Mesendoderm (in vitro differentiated cells): ENCODE results near the gene AGAP3.

Source experiments
- DNase-seq: peaks from one replicate; pipeline ENCODE4 v3.0.0; 2013
- H2AK5ac ChIP-seq: 2 replicates; pipeline ENCODE4 v1.6.1; 2013; ENCODE audit warnings: low read length, inconsistent platforms
- H2BK120ac ChIP-seq: 2 replicates; pipeline ENCODE4 v1.6.1; 2013; ENCODE audit warnings: low read depth, mild to moderate bottlenecking, low read length, moderate library complexity, mixed read lengths
- H2BK15ac ChIP-seq: replicated peaks from 2 replicates; pipeline ENCODE4 v1.6.1; 2013; ENCODE audit warnings: low read depth, mild to moderate bottlenecking, moderate library complexity
- H2BK5ac ChIP-seq: 2 replicates; pipeline ENCODE4 v1.6.1; 2013; ENCODE audit warnings: low read length, inconsistent platforms
- H3K18ac ChIP-seq: 2 replicates; pipeline ENCODE4 v1.6.1; 2013; ENCODE audit warnings: mild to moderate bottlenecking, low read length, mixed read lengths
- H3K23ac ChIP-seq: one replicate; pipeline ENCODE4 v1.6.1; 2013; ENCODE audit warnings: low read length
- H3K27ac ChIP-seq: 2 replicates; pipeline ENCODE4 v1.5.1; 2013; ENCODE audit warnings: low read depth, mild to moderate bottlenecking, inconsistent platforms, low read length, moderate library complexity
- H3K27me3 ChIP-seq: 2 replicates; pipeline ENCODE4 v1.6.1; 2013; ENCODE audit warnings: low read length, control low read depth, mild to moderate bottlenecking, inconsistent platforms; ENCODE audit not compliant: insufficient read depth, poor library complexity
- H3K36me3 ChIP-seq: 2 replicates; pipeline ENCODE4 v1.6.1; 2013; ENCODE audit warnings: low read length, inconsistent platforms; ENCODE audit not compliant: control insufficient read depth, insufficient read depth
- H3K4ac ChIP-seq: one replicate; pipeline ENCODE4 v1.6.1; 2013; ENCODE audit warnings: low read depth, mild to moderate bottlenecking, low read length, moderate library complexity
- H3K4me1 ChIP-seq: 2 replicates; pipeline ENCODE4 v1.6.1; 2013; ENCODE audit warnings: low read depth, low read length, inconsistent platforms; ENCODE audit not compliant: control insufficient read depth
- H3K4me2 ChIP-seq: 2 replicates; pipeline ENCODE4 v1.6.1; 2013; ENCODE audit warnings: low read length
- H3K4me3 ChIP-seq: 2 replicates; pipeline ENCODE4 v1.5.1; 2013; ENCODE audit warnings: mild to moderate bottlenecking, low read length
- H3K56ac ChIP-seq: one replicate; pipeline ENCODE4 v1.6.1; 2013; ENCODE audit warnings: low read length
- H3K79me1 ChIP-seq: 2 replicates; pipeline ENCODE4 v1.6.1; 2013; ENCODE audit warnings: low read length, inconsistent platforms
- H3K79me2 ChIP-seq: 2 replicates; pipeline ENCODE4 v1.6.1; 2013; ENCODE audit warnings: mild to moderate bottlenecking, low read length; ENCODE audit not compliant: control insufficient read depth, insufficient read depth
- H3K9ac ChIP-seq: 2 replicates; pipeline ENCODE4 v1.6.1; 2013; ENCODE audit warnings: low read length, inconsistent platforms
- H4K5ac ChIP-seq: one replicate; pipeline ENCODE4 v1.6.1; 2013; ENCODE audit warnings: low read length
- H4K8ac ChIP-seq: one replicate; pipeline ENCODE4 v1.6.1; 2013; ENCODE audit warnings: low read depth, mild to moderate bottlenecking, control low read depth, low read length, moderate library complexity
- WGBS: extraction: QIAGEN DNeasy Blood & Tissue Kit; methylation state at CpG from one replicate; pipeline ENCODE4 v1.1.7; 2013; ENCODE audit warnings: low lambda C conversion rate, missing lambda C conversion rate; ENCODE audit not compliant: insufficient coverage; ENCODE audit errors: extremely low coverage; 5-methylcytosine and 5-hydroxymethylcytosine counted together

AGAP3 gene

DNA sequence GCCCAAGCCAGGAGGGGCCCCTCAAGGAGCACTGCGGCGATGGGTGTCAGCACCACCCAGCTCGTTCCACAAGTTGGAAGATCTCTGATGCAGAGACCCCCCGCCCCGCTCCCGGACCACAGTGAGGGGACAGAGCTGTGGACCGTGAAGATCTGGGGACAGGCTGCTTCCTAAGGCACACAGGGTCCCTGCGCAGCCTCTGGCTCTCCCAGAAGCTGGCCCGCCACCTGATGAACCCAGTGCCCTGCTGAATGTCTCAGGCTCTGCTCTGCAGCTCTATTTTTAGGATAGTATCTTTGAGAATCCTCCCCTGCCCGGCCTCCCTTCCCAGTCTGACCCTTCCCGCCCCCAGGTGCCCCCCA is 51.5 kb downstream of the AGAP3 start:
- Histone ChIP-seq H2AK5ac (no peak overlapping the region), H3K79me1 (no peaks in the 10 kb centered on the region), H2BK5ac (no peak overlapping the region), H3K23ac (no peak overlapping the region), H2BK15ac (no peak overlapping the region), H2BK120ac (no peak overlapping the region), H3K4me3 (no peak overlapping the region), H4K8ac (no peak overlapping the region), H3K56ac (no peak overlapping the region), H3K18ac (no peak overlapping the region), H3K4ac (no peak overlapping the region), H3K4me2 (no peak overlapping the region), H3K9ac (no peak overlapping the region), H3K36me3 (peaks cover 1% of the 10 kb centered on the region), H4K5ac (no peak overlapping the region), H3K27ac (no peak overlapping the region), H3K4me1 (peaks cover 17% of the 10 kb centered on the region), H3K27me3 (no peaks in the 10 kb centered on the region), H3K79me2 (no peaks in the 10 kb centered on the region)
- WGBS: no CpG with 5 or more reads among the region's 11 CpGs
- DNase-seq: no peak

DNA sequence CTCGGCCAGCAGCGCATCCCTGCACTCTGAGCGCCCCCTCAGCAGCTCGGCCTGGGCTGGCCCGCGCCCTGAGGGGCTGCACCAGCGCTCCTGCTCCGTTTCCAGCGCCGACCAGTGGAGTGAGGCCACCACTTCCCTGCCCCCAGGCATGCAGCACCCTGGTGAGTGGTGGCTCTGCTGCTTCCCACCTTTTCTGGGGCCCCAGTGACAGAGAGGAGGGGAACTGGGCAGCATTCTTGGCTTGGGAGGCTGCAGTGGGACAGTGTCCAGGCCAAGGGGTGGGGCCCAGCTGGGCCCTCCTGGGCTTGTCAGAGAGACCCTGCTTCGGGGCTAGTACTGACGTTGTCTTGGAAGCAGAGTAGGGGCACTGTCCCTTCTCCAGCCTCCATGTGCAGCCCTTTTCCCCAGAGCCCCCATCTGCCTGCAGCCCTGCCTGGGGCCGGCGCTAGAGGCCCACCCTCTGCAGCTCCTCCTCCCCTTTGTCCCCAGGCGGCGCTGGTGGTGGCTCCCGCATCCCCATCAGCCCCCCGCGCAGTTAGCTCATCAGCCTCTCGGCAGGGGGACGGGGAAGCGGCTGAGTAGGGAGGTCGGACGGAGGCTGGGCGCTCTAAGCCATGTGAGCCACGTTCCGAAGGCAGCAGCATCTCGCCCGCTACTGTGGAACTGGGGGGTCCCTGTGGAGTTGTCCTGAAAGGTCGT is 52.0 kb downstream of the AGAP3 start:
- no CpG with 5 or more reads among the region's 30 CpGs for WGBS

DNA sequence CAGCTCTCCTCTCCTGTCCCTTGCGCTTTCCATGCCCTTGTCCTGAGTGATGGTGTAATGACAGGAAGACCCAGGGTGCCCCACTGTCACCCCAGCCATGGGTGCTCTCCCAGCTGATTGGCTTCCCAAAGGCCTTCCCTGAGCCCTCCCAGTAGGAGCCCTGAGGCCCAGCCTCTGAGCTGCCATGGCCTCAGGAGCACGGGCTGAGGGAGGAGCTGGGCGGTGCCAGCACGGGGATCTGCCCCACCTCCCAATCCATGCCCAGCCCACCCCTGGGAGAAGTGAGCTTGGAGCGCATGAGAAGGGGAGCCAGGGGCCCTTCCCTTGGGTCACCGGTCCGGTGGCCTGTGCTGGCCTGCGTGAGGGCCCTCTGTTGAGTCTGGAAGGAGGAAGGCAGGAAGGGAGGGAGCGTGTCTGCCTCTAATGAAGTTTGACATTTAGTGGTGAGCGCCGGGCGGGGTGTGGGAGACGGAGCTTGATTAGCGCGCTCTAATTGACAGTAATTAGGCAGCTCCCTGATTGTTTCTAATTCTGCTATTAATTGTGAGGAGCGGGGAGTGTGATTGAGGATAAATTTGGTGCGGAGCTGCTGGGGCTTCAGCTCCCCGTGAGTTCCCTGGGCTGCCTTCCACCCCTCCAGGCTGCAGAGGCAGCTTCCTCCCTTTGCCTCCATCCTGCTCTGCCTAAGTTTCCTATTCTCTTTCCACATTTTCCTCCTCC is 53.0 kb downstream of the AGAP3 start:
- H4K5ac ChIP-seq: no peak overlapping the region
- no peaks in the 10 kb centered on the region for H3K79me2 ChIP-seq
- H3K9ac ChIP-seq: no peak overlapping the region
- no peak overlapping the region for H3K4me2 ChIP-seq
- no peak overlapping the region for H3K18ac ChIP-seq
- H3K27ac ChIP-seq: no peak overlapping the region
- H3K4me1 ChIP-seq: peaks cover 17% of the 10 kb centered on the region
- no peak overlapping the region for H2BK5ac ChIP-seq
- H3K36me3 ChIP-seq: peaks cover 1% of the 10 kb centered on the region
- no peaks in the 10 kb centered on the region for H3K79me1 ChIP-seq
- DNase-seq: peak; percentile 37
- H3K56ac ChIP-seq: no peak overlapping the region
- H4K8ac ChIP-seq: no peak overlapping the region
- H2BK15ac ChIP-seq: no peak overlapping the region
- no peak overlapping the region for H3K4me3 ChIP-seq
- no peak overlapping the region for H3K4ac ChIP-seq
- no CpG with 5 or more reads among the region's 18 CpGs for WGBS
- no peak overlapping the region for H2BK120ac ChIP-seq
- no peaks in the 10 kb centered on the region for H3K27me3 ChIP-seq
- no peak overlapping the region for H2AK5ac ChIP-seq
- no peak overlapping the region for H3K23ac ChIP-seq

More for the DNA sequence above, 52.0 kb downstream of the AGAP3 start:
- Histone ChIP-seq H4K8ac (no peak overlapping the region), H2BK15ac (no peak overlapping the region), H3K4me2 (no peak overlapping the region), H3K9ac (no peak overlapping the region), H3K23ac (no peak overlapping the region), H2AK5ac (no peak overlapping the region), H3K27ac (no peak overlapping the region), H3K27me3 (no peaks in the 10 kb centered on the region), H3K79me2 (no peaks in the 10 kb centered on the region), H4K5ac (no peak overlapping the region), H2BK5ac (no peak overlapping the region), H3K36me3 (peaks cover 1% of the 10 kb centered on the region), H2BK120ac (no peak overlapping the region), H3K4me1 (peaks cover 17% of the 10 kb centered on the region), H3K18ac (no peak overlapping the region), H3K4me3 (no peak overlapping the region), H3K4ac (no peak overlapping the region), H3K56ac (no peak overlapping the region), H3K79me1 (no peaks in the 10 kb centered on the region)
- DNase-seq: peak; percentile 61

DNA sequence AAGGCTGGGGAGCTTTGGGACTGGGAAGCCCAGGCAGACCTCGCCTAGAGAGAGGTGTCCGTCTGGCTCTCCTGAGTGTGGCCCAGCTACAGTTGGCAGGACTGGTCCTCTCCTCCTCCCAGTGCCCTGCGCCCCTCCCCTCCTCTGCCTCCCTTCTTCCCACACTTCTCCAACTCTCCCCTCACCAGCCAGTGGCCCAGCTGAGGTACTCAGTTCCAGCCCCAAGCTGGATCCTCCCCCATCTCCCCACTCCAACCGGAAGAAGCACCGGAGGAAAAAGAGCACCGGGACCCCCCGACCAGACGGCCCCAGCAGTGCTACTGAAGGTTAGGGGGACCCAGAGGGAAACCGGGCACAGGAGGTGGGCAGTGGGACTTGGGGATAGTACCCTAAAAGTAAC is 53.5 kb downstream of the AGAP3 start:
- Histone ChIP-seq H3K4me2 (no peak overlapping the region), H3K4me1 (peaks cover 17% of the 10 kb centered on the region), H2AK5ac (no peak overlapping the region), H3K18ac (no peak overlapping the region), H3K9ac (no peak overlapping the region), H4K5ac (no peak overlapping the region), H3K27me3 (no peaks in the 10 kb centered on the region), H2BK120ac (no peak overlapping the region), H2BK5ac (no peak overlapping the region), H3K27ac (no peak overlapping the region), H3K36me3 (peaks cover 1% of the 10 kb centered on the region), H3K4me3 (no peak overlapping the region), H3K23ac (no peak overlapping the region), H3K4ac (no peak overlapping the region), H3K79me2 (no peaks in the 10 kb centered on the region), H3K56ac (no peak overlapping the region), H2BK15ac (no peak overlapping the region), H3K79me1 (no peaks in the 10 kb centered on the region), H4K8ac (no peak overlapping the region)
- WGBS: no CpG with 5 or more reads among the region's 9 CpGs
- DNase-seq: no peak

DNA sequence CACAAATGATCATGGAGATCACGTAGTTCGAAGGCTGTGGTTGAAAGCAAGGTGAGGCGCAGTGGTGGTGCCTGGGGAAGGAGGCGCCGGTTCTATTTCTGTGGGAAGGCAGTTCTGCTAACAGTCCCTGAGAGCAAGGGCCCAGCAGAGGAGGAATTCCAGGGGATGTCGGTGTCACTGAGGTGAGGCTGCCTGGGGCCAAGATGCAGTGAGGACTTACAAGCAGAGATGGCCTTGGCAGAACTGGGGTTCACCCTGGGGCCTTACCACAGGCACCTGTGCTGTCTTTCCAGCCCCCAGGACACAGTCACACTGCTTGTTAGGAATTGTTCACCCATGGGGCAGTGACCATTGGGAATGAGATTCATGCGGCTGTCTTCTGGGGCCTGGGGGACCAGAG is 54.6 kb downstream of the AGAP3 start:
- H4K5ac ChIP-seq: no peak overlapping the region
- H3K23ac ChIP-seq: peak overlapping the region; percentile 37
- no peak overlapping the region for H2BK15ac ChIP-seq
- peaks cover 17% of the 10 kb centered on the region for H3K4me1 ChIP-seq
- H3K36me3 ChIP-seq: no peaks in the 10 kb centered on the region
- H4K8ac ChIP-seq: no peak overlapping the region
- H3K9ac ChIP-seq: no peak overlapping the region
- no peak overlapping the region for H3K4me2 ChIP-seq
- no peak overlapping the region for H3K4me3 ChIP-seq
- no CpG with 5 or more reads among the region's 7 CpGs for WGBS
- H3K18ac ChIP-seq: no peak overlapping the region
- no peaks in the 10 kb centered on the region for H3K27me3 ChIP-seq
- no peak overlapping the region for H2AK5ac ChIP-seq
- H3K27ac ChIP-seq: no peak overlapping the region
- H3K56ac ChIP-seq: no peak overlapping the region
- DNase-seq: no peak
- no peak overlapping the region for H2BK5ac ChIP-seq
- no peak overlapping the region for H3K4ac ChIP-seq
- H3K79me2 ChIP-seq: no peaks in the 10 kb centered on the region
- no peak overlapping the region for H2BK120ac ChIP-seq
- no peaks in the 10 kb centered on the region for H3K79me1 ChIP-seq
